GM21737 (cell line): ENCODE results near the gene HOXA7.

Experiments used
- ATAC-seq: cut with Tn5 transposase; IDR thresholded peaks from one replicate; pipeline ENCODE4 v1.9.1; 2021; ENCODE audit warnings: mild to moderate bottlenecking, moderate library complexity; ENCODE audit not compliant: unreplicated experiment

The HOXA7 gene

DNA sequence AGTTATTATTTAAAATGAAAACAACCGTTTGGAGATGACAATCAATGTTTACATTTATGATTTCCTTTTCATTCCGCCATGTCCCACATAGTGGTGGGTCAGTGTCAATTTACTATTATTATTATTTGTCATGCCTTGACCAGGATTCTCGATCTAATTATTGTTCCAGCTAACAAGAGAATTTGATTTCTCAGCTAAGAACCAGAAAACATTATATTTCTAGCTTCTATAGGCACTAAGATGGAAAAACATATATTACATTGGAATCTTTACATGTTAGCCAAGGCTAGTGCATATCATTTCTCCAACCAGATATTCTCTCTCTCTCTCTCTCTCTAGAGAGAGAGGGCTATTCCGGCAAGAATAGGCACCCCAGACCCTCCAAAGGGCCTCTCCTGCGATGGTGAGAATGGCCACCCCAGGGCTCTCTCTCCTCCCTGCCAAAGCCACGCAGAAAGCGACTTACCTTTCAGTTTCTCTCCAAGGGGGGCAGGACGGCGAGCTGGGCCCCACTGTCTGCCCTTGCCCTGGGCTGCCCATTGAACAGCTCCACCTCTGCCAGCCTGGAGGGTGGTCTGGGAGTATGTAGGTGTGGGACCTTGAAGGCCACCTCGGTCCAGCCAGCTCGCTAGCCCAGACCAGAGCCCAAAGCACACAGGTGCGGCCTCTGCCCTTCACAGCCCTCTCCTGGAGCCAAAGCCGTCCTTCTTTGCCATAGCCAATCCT, 6.5 kb downstream of the HOXA7 start:
- ATAC-seq = no peak

- no peak for ATAC-seq
These were observed 7.5 kb downstream of the HOXA7 start for GRCh38 chr7:27148756-27149641.

DNA sequence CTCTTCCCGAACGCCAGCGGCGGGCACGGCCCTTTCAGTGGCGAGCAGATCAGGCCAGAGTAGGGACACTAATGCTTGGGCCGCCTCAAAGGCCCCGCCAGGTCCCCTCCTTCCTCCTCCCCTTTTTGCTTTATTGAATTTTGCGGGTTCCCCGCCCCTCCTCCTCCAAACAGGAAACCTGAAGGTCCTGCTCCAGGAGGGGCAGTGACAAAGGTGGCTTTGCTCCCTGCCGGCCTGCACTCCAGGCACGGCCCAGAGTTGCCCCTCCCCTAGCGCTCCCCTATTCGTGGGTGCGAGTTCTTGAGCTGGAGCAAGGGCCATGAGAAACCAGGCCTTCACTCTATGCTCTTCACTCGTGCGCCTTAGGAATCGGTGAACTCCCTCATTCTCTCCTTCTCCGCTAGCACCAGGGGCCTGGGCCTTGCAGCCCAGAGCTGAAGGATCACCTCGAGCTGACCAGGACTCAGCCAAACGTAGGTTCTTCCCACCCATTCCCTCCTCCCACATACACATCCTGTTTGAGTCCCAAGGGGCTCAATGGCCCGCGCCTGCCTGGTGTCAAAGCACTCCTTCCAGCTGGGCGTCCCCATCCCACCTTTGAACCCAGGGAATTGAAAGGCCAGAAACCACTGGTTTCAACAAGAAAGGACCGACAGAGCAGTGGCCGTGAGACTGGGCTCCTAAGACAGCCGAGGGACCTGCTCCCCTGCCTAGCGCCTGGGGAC, 8.3 kb downstream of the HOXA7 start:
- ATAC-seq = no peak

- no peak for ATAC-seq
These were observed 9.1 kb downstream of the HOXA7 start, which contains the start of gene HOXA6 for GRCh38 chr7:27147199-27148030. Gene HOXA6, minus strand, starts transcription at chr7:27147774. Its CDS starts 25 bp downstream, at chr7:27147749.

- no peak for ATAC-seq
These were observed 9.8 kb downstream of the HOXA7 start for GRCh38 chr7:27146491-27147198.

- ATAC-seq = no peak
These were observed 10.5 kb downstream of the HOXA7 start for GRCh38 chr7:27145914-27146412.

GRCh38 chr7:27145165-27145913, 11.1 kb downstream of the HOXA7 start:
- ATAC-seq = no peak

- no peak for ATAC-seq
These were observed 11.7 kb downstream of the HOXA7 start for GRCh38 chr7:27144781-27145164.

GRCh38 chr7:27143950-27144780, 12.3 kb downstream of the HOXA7 start:
- ATAC-seq = no peak

GRCh38 chr7:27143023-27143949, 13.2 kb downstream of the HOXA7 start, which contains the start of gene HOXA5:
Gene HOXA5, minus strand, starts transcription at chr7:27143681. Its CDS starts 74 bp downstream, at chr7:27143607.
- ATAC-seq = no peak

- no peak for ATAC-seq
These were observed 13.9 kb downstream of the HOXA7 start for GRCh38 chr7:27142580-27143022.

- ATAC-seq = no peak
These were observed 14.4 kb downstream of the HOXA7 start for GRCh38 chr7:27141923-27142579.

- no peak for ATAC-seq
These were observed 15.1 kb downstream of the HOXA7 start for GRCh38 chr7:27141137-27141922.

DNA sequence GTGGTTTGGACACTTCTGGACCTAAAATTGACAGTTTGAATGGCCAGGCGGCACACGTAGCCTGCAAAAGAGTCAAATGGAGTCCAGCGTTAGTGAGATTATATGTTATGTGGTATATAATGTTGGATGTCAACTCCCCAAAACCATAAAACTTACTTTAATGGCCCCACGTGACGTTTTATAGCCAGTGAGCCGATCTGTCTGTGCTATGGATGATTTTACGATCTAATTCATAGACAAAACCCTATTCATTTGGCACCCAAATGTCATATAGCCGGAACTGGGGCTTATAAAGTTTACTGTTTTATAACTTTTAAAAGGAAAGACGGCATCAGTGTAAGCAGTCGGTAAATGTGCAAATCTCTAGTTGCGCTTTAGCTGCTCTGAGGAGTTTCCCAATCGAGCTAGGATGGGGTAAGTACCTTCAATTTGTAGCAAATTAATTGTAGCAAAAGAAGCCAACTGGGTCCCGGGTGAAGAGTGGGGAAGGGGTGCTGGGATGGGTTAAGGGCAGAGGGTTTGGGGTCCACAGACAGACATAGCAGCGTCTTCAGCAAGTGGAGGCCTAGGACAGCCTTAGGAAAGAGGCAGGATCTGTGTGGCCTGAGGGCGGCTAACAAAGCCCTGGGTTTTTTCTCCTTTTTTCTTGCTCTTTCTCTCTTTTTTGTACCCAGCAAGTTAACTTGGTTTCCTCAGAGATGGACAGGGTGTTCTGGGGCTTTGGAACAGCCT, 16.2 kb downstream of the HOXA7 start:
- ATAC-seq = no peak
